GM21447 (cell line): Measurements from ENCODE around the gene ORM2.
"Not testable (repeated sequence)": the region's sequence is repeated elsewhere in the genome, so short reads cannot be mapped to it uniquely, and the experiment has no call there.

ENCODE experiments used
- ATAC-seq: cut with Tn5 transposase; IDR thresholded peaks from one replicate; pipeline ENCODE4 v1.9.1; 2021; ENCODE audit not compliant: unreplicated experiment

The ORM2 gene

DNA sequence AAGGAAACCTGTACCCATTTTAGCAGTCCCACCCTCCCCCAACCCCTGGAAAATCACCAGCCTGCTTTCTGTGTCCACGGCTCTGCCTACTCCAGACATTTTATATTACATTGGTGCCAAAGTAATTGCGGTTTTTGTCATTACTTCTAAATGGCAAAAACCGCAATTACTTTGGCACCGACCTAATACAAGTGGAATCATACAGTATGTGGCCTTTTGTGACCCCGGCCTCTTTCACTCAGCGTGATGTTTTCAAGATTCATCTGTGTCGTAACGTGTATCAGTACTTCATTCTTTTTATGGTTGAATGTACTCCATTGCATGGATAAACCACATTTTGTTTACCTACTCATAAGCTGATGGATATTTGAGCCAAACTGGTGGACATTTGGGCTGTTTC lies 16.5 kb upstream of the ORM2 start:
- no peak for ATAC-seq

DNA sequence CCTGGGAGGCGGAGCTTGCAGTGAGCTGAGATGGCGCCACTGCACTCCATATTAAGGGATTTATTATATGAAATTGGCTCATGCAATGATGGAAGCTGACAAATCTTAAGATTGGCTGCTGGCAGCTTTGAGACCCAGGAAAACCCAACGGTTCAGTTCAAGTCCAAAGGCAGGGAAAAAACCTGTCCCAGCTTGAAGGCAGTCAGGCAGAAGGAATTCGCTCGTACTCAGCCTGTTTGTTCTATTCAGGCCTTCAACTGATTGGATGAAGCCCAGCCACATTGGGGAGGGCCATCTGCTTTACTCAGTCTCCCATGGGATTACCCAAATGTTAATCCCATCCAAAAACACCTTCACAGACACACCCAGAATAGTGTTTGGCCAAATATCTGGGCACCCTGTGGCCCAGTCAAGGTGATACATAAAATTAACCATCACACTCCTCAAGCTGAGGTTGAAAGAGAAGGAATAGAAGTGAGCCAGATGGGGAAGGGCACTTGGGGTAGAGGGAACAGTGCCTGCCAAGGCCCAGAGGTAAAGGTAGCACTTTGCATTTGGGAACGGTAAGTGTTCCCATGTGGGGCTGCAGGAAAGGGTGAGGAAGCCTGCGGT lies 15.3 kb upstream of the ORM2 start:
- no peak for ATAC-seq

DNA sequence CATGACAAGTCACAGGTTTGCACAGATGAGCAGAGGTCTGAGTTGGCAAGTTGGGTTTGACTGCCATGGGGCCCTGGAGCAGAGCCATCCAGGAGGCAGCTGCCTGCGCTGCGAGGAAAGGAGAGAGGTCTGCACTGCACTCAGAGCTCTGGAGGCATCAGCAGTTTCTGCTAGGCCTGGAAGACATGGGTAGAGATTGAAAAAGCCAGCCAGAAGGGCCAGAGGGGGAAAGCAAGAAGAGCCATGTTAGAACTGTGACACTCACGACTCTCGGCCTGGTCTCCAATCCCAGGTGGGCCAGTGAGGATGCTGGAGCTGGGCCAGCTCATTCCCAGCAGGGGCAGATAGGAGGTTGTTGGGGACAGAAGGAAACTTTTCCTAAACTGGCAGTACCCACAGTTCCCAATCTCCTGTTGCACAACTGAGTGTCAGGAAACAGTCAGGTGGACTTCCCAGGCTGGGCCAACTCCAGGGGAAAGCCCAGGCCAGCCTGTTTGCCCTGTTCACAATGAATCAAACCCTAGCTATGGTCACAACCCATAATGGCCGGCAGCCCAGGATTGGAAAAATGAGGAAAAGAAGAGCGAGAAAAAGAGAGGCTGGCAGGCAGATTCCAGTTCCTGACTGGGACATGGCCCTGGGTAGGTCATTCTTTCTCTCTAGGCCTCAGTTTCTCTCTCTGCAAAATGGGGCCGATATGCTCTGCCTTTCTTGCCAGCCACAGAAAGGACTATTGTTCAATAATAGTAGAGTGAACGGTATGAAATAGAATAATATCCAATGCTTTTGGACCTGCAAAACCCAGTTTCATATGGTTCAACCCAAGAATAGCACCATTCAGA lies 14.6 kb upstream of the ORM2 start:
- ATAC-seq: no peak

DNA sequence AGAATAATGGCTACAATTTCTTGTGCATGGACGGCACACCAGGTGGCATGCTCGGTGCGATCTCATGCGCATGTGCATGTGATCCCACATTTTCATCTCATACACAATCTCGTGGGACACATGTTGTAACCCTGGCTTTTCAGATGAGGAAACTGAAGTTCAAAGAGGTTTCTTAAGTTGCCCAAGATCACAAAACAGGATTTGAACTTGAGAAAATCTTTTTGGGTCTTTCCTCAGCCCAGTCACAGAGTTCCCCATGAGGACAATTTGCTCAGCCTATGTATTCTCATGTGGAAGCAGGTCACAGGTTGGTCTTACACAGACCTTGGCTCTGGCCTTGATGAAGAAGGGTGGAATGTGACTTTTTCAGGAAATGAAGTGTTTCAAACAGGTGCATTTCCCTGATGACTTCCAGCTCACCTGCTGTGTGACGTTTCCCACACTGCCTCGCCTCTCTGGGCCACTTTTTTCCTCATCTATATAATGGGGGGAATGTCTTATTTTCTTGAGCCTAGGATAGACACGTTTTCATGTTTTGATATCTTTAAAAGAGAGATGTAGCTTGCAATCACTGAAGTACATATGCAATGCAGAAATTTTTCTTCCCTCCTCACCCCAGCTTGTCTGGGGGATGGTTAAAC lies 13.8 kb upstream of the ORM2 start:
- ATAC-seq: no peak

DNA sequence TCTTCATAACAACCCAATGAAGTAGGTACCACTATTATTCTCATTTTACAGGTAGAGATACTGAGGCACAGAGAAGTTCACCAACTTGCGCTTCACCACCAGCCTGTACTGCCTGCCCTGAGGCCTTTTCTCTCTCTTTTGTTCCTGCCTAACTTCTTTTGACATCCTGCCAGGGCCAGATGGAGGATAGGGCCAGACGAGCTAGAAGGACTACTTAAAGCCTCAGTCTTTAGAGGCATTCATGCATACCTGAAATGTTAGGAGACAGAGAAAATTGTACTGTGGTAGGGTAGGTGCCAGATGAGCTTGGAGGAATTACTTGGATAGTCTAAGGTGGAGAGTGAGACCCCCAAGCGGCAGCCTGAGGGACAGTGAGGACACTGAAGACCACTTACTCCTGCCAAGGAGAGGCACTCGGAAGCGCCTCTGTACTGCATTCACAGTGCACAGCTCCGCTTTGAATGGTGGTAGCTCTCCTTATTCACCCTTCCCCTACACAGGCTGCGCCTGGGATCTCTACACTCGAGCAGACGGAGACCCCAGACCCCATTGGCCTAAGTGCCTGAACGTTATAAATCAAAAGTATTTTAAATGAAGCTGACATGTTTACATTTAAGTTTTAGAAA lies 13.0 kb upstream of the ORM2 start:
- ATAC-seq: no peak

DNA sequence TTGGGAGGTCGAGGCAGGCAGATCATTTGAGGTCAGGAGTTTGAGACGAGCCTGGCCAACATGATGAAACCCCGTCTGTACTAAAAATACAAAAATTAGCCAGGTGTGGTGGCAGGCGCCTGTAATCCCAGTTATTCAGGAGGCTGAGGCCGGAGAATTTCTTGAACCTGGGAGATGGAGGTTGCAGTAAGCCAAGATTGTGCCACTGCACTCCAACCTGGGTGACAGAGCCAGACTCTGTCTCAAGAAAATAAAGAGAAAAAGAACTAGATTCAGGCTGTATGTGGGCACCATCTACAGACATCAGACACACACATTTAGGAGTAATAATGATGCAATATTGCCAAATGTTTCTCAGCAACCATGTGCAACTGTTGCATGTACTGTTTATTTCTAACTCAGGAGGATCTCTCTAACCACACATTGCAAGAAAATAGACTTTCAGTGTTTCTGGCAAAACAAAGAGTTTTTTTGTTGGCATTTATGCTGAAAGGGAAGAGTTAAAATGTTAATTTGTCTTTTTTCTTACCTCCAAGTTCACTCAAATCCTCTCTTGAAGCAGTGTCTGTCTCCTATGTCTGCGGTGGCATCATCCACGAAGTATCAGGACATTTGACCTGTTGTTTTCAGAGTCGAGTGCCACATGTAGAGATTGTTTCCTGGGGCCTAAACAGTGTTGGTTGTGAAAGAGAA lies 11.9 kb upstream of the ORM2 start:
- ATAC-seq: no peak

DNA sequence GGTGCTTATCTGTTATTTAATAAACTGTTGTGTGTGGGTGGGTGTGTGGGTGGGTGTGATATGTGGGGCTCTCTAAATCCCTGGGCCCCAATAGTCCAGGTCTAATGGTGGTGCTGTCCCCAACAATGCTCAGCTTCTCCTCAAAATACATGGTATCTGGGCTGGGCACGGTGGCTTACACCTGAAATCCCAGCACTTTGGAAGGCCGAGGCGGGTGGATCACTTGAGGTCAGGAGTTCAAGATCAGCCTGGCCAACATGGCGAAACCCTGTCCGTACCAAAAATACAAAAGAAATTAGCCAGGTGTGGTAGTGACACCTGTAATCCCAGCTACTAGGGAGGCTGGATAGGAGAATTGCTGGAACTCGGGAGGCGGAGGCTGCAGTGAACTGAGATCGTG lies 11.3 kb upstream of the ORM2 start:
- ATAC-seq: no peak

DNA sequence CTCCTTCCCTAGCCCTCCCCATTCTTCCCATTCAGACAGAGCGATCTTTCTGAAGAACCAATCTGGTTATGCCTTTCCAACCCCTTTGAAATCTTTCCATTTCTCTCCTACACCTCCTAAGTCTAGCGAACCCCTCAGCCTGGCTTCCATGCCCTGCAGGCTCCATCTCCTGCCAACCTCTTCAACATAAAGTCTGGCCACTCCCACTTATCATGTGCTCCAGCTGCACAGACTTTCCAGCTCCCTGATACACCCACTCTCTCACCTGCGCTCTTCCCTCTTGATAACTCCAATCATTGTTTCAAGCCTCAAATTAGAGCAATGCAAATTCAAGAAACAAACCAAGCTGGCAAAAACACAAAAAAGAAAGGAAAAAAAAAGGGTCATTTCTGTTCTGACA lies 10.5 kb upstream of the ORM2 start:
- ATAC-seq: no peak

DNA sequence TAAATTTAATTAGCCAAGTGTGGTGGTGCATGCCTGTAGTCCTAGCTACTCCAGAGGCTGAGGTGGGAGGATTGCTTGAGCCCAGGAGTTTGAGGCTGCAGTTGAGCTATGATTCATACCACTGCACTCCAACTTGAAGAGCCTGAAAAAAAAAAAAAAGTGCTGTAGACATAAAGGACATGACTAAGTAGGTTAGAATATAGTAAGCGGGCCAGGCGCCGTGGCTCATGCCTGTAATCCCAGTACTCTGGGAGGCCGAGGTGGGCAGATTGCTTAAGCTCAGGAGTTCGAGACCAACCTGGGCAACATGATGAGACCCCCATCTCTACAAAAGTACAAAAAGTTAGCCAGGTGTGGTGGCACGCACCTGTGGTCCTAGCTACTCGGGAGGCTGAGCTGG lies 9.0 kb upstream of the ORM2 start:
- ATAC-seq: not testable (repeated sequence)

DNA sequence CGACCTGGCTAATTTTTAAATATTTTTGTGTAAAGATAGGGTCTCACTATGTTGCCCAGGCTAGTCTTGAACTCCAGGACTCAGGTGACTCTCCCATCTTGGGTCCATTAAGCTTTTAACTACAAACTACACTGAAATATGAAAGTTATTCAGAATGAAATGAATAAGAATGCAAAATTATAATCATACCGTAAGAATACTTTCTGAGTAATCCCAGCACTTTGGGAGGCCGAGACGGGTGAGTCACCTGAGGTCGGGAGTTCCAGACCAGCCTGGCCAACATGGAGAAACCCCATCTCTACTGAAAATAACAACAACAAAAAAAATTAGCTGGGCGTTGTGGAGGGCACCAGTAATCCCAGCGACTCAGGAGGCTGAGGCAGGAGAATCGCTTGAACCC lies 7.9 kb upstream of the ORM2 start:
- ATAC-seq: no peak

DNA sequence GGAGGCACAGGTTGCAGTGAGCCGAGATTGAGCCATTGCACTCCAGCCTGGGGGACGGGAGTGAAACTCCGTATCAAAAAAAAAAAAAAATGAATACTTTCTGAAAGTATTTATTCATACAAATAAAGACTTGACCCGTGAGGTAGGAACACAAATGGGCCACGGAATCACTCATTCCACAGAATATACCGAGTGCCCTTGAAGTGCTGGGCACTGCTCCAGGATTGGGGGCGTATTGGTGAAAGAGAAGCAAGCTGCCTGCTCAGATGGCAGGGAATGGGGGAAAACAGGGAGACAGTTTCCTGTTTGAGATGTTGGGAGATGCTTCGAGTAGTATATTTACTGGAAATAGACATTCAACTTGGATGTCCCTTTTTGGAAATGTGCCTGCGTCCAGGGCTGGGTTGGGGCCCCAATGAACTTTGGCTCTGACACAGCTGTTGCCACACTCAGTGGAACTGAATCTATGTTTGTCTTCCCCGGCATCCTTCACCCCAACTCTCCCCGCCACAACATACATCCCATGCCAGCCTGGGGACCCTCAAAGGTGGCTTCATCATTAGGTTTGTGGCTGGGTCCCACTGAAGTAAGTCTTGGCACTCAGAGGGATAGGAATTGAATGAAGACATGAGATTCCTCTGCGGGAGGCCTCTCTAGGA lies 7.4 kb upstream of the ORM2 start:
- ATAC-seq: not testable (repeated sequence)

DNA sequence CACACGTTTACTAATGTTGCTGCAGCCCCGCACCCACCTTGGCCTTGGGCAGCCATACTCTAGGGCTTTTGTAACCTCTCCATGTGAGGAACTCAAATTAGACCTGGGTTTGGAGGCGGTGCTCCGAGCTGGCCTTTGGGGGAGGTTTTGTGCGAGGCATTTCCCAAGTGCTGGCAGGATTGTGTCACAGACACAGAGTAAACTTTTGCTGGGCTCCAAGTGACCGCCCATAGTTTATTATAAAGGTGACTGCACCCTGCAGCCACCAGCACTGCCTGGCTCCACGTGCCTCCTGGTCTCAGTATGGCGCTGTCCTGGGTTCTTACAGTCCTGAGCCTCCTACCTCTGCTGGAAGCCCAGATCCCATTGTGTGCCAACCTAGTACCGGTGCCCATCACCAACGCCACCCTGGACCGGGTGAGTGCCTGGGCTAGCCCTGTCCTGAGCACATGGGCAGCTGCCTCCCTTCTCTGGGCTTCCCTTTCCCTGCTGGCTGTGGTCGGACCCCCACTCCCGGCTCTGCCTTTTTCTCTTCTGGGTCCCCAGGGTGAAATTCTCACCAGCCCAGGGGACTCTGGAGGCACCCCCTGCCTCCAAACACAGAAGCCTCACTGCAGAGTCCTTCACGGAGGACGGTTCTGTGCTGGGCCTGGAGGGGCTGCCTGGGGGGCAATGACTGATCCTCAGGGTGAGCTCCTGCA lies 6.7 kb upstream of the ORM2 start, which contains the start of gene ORM1:
Gene ORM1 (plus strand): TSS at position 268 of the 701 bp plus-strand sequence. CDS start 36 bp downstream, at position 304.
- not testable (repeated sequence) for ATAC-seq

DNA sequence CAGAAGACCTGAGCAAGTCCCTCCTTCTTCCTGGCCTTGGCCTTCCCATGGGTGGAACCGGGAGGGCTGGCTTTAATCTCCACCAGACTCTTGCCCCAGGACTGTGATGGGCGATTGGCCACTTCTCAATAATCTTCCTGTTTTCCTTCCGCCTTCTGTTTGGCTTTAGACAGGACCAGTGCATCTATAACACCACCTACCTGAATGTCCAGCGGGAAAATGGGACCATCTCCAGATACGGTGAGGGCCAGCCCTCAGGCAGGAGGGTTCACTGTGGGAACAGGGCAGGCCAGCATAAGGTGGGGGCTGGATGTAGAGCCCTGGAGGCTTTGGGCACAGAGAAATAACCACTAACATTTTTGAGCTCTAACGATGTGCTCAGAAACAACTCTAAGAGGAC lies 5.8 kb upstream of the ORM2 start:
- ATAC-seq: not testable (repeated sequence)

DNA sequence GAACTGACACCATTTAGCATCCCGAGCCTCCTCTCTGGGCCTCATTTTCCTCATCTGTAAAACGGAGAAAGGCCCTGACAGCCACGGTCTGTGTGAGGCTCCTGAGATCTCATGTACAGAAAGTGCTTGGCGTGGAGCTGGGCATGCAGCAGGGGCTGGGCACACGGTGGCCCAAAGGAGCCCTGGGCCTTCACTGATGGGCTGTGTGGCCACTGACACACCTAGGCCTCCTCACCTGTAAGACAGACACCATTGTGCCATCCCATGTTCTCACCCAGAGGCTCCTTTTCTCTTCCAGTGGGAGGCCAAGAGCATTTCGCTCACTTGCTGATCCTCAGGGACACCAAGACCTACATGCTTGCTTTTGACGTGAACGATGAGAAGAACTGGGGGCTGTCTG lies 5.2 kb upstream of the ORM2 start:
- no peak for ATAC-seq

DNA sequence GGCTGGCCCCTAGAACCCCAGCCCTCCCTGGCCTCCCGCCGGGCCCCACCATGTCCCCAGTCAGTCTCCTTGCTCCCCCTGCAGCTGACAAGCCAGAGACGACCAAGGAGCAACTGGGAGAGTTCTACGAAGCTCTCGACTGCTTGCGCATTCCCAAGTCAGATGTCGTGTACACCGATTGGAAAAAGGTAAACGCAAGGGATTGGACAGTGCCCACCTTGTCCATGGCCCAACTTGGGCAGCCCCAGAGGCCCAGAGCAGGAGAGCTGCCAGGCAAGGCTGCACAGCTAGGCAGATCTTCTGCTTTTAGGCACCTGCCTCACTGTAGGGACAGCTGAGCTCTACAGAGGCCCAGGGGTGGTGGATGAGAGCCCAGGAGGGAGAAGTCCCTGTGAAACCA lies 4.7 kb upstream of the ORM2 start:
- ATAC-seq: not testable (repeated sequence)

DNA sequence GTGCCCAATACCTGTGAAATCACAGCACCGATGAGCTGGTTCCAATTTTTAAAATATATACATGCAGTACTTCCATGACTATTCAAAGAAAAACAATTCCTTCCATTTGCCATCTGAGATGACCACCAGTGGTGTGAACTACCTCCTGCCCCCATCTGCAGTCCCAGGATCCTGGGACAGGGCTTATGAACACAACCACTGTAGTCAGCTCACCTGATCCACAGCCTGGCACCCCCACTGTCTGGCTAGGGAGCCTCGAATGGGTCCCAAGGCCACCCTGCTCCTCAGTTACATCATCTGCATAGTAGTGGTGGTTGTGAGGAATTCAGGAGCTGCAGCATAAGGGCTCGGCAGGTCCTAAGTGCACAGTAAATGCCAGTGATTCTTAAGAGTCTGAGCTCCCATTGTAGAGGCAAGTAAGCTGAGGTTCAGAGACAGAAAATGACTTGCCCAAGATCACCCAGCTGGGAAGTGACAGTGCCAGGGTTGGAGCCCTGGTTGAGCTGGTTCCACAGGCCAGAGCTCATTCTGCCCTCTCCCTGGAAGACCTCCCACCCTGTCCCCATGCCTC lies 3.9 kb upstream of the ORM2 start:
- not testable (repeated sequence) for ATAC-seq

DNA sequence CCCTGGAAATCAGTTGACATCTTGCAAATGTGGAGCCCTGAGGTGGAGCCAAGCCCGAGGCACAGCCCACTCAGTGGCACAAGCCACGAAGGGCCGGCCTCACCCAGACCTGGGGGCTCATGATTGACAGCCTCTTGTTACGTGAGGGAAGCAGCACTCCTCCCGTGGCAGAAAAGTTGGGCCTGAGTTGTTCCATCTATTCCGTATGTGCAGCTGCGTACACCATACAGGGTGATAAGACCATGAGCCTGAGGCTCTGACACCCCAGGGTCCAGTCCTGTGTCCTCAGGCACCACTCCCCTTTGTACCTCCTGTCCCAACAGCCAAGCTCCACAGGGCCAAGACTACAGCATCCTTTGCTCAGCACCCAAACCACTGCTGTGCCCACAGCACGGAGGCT lies 1.9 kb upstream of the ORM2 start:
- no peak for ATAC-seq

DNA sequence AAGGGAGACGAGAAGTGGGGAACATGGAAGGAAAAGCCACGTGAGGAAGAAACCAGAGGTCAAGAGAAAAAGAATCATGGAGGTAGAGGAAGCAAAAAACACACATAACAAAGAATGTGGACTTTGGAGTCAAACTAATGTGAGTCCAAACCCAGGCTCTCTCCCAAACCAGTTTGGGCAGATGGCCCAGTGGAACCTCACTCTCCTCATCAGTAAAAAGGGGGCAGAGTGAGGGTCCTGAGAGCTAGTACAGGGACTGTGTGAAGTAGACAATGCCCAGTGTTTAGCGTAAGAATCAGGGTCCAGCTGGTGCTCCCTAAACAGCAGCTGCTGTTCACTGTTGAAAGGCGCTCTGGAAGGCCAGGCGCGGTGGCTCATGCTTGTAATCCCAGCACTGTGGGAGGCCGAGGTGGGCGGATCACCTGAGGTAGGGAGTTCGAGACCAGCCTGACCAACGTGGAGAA lies 1.3 kb upstream of the ORM2 start:
- not testable (repeated sequence) for ATAC-seq

DNA sequence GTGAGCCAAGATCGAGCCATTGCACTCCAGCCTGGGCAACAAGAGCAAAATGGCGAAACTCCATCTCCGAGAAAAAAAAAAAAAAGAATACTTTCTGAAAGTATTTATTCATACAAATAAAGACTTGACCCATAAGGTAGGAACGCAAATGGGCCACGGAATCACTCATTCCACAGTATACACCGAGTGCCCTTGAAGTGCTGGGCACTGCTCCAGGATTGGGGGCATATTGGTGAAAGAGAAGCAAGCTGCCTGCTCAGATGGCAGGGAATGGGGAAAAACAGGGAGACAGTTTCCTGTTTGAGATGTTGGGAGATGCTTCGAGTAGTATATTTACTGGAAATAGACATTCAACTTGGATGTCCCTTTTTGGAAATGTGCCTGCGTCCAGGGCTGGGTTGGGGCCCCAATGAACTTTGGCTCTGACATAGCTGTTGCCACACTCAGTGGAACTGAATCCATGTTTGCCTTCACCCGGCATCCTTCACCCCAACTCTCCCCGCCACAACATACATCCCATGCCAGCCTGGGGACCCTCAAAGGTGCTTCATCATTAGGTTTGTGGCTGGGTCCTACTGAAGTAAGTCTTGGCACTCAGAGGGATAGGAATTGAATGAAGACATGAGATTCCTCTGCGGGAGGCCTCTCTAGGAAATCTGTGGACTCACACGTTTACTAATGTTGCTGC lies 588 bp upstream of the ORM2 start:
- ATAC-seq: not testable (repeated sequence)
